Keratinocyte (primary cell): ENCODE data around the gene ZDHHC9. TPM values are rescaled to one million over a fixed set of nuclear protein-coding genes. Genes with fewer than 3 reads are reported as not detected.

ENCODE experiments used
- DNase-seq: peaks from one replicate; pipeline ENCODE4 v3.0.0-alpha.2; 2011; ENCODE audit warnings: low read depth, missing footprints, low spot score
- FAIRE-seq: peaks from 2 replicates; lab custom pipeline; 2011; peaks lifted over from hg19 to GRCh38; lab: Jason Lieb, UNC
- H2AFZ ChIP-seq: 2 replicates; pipeline ENCODE4 v1.6.0; 2012; ENCODE audit warnings: low read length, control low read depth, inconsistent platforms; ENCODE audit not compliant: control insufficient read depth
- H3K27ac ChIP-seq: 2 replicates; pipeline ENCODE4 v1.5.1; 2011; ENCODE audit warnings: low read length; ENCODE audit not compliant: control insufficient read depth, insufficient read depth
- H3K27me3 ChIP-seq: 3 replicates; pipeline ENCODE4 v1.6.0; 2011; ENCODE audit warnings: low read length; ENCODE audit not compliant: control insufficient read depth, insufficient read depth; ENCODE audit errors: extremely low read depth
- H3K36me3 ChIP-seq, 2 experiments: 2 replicates in 1 of 2; 3 replicates in 1 of 2; pipeline ENCODE4 v1.5.1; 2011; ENCODE audit warnings: low read length in 2 of 2, mild to moderate bottlenecking in 1 of 2; ENCODE audit not compliant: control insufficient read depth in 2 of 2, insufficient read depth in 2 of 2; ENCODE audit errors: extremely low read depth in 1 of 2
- H3K4me1 ChIP-seq: 3 replicates; pipeline ENCODE4 v1.5.1; 2011; ENCODE audit warnings: low read length; ENCODE audit not compliant: control insufficient read depth, insufficient read depth; ENCODE audit errors: extremely low read depth
- H3K4me2 ChIP-seq: 3 replicates; pipeline ENCODE4 v1.6.0; 2011; ENCODE audit warnings: low read depth, low read length; ENCODE audit not compliant: control insufficient read depth, insufficient read depth; ENCODE audit errors: extremely low read depth
- H3K4me3 ChIP-seq, 3 experiments: fragments of 200-600 bp in 1 of 3; sonication (generic) in 1 of 3; 2 replicates in 2 of 3; 3 replicates in 1 of 3; pipeline ENCODE4 v1.5.1; 2011 to 2016; ENCODE audit warnings: low read length in 3 of 3, mild to moderate bottlenecking in 3 of 3, control low read depth in 2 of 3, inconsistent platforms in 1 of 3, low read depth in 1 of 3, mixed read lengths in 1 of 3, mixed run types in 1 of 3, moderate library complexity in 1 of 3; ENCODE audit not compliant: control insufficient read depth in 2 of 3, insufficient read depth in 2 of 3; ENCODE audit errors: extremely low read depth in 1 of 3
- H3K79me2 ChIP-seq: 2 replicates; pipeline ENCODE4 v1.6.0; 2012; ENCODE audit warnings: low read length; ENCODE audit not compliant: control insufficient read depth, insufficient read depth
- H3K9ac ChIP-seq: 3 replicates; pipeline ENCODE4 v1.6.0; 2011; ENCODE audit warnings: low read length; ENCODE audit not compliant: control insufficient read depth, insufficient read depth; ENCODE audit errors: extremely low read depth
- H3K9me1 ChIP-seq: 3 replicates; pipeline ENCODE4 v1.6.0; 2011; ENCODE audit warnings: low read length; ENCODE audit not compliant: control insufficient read depth, insufficient read depth; ENCODE audit errors: extremely low read depth
- H3K9me3 ChIP-seq: 2 replicates; pipeline ENCODE4 v1.5.1; 2012; ENCODE audit warnings: low read depth, low read length; ENCODE audit not compliant: control insufficient read depth
- H4K20me1 ChIP-seq: 3 replicates; pipeline ENCODE4 v1.6.0; 2011; ENCODE audit warnings: low read length; ENCODE audit not compliant: control insufficient read depth, insufficient read depth; ENCODE audit errors: extremely low read depth
- EZH2 ChIP-seq: IDR thresholded peaks from one replicate; pipeline ENCODE4 v1.6.1; 2012; ENCODE audit warnings: inconsistent platforms, mild to moderate bottlenecking, low read length, moderate library complexity
- dilution Hi-C: fragments of 300-500 bp; cut with MboI; formaldehyde crosslinking; loops from one replicate; pipeline ENCODE4 v1.7.0; 2020; ENCODE audit warnings: low sequenced_read_pairs; ENCODE audit not compliant: extremely low pct_ligation_motif_present
- polyA plus RNA-seq, 5 experiments: library from polyadenylated mRNA; depleted of rRNA in 3 of 5; stranded (reverse) in 3 of 5; stranded (forward) in 1 of 5; unstranded in 1 of 5; fragments of >200 nt; gene quantifications; 1 replicate in 1 of 5; 2 replicates in 3 of 5; 3 replicates in 1 of 5; pipeline versions ENCODE4 v1.2.1 to v1.2.3, GENCODE V29; 2011 to 2012; ENCODE audit warnings: missing spikeins in 2 of 5, low read depth in 1 of 5, low replicate concordance in 1 of 5
- TF ChIP-seq, protein P1 (sequence below), 3 experiments: IDR thresholded peaks in 1 of 3; conservative IDR thresholded peaks in 1 of 3; optimal IDR thresholded peaks in 1 of 3; 2 replicates in 2 of 3; 3 replicates in 1 of 3; pipeline versions ENCODE3 to v1.5.1; 2011; ENCODE audit warnings: low read length in 3 of 3, mild to moderate bottlenecking in 3 of 3, moderate library complexity in 2 of 3, control low read depth in 1 of 3, inconsistent platforms in 1 of 3; ENCODE audit not compliant: insufficient read depth in 2 of 3; ENCODE audit errors: extremely low read depth in 1 of 3

Gene ZDHHC9
- polyA plus RNA-seq, 1 donor (not counting 4 experiments of a cell fraction or from before 2014, with no cell fraction given), result 30.0 TPM

GRCh38 chrX:129781680-129782495, 61.8 kb downstream of the ZDHHC9 start:
- TF ChIP-seq, protein P1, sequence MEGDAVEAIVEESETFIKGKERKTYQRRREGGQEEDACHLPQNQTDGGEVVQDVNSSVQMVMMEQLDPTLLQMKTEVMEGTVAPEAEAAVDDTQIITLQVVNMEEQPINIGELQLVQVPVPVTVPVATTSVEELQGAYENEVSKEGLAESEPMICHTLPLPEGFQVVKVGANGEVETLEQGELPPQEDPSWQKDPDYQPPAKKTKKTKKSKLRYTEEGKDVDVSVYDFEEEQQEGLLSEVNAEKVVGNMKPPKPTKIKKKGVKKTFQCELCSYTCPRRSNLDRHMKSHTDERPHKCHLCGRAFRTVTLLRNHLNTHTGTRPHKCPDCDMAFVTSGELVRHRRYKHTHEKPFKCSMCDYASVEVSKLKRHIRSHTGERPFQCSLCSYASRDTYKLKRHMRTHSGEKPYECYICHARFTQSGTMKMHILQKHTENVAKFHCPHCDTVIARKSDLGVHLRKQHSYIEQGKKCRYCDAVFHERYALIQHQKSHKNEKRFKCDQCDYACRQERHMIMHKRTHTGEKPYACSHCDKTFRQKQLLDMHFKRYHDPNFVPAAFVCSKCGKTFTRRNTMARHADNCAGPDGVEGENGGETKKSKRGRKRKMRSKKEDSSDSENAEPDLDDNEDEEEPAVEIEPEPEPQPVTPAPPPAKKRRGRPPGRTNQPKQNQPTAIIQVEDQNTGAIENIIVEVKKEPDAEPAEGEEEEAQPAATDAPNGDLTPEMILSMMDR (optimal IDR thresholded peaks at IDR 0.05 in 1 of 3, IDR thresholded peaks at IDR 0.05 in 1 of 3, conservative IDR thresholded peaks at IDR 0.05 in 1 of 3; ENCODE audit: extremely low read depth in 1 of 3, insufficient read depth in 2 of 3, low read length in 3 of 3), result no peak
- TF ChIP-seq EZH2, result no peak
- DNase-seq, result no peak
- Histone ChIP-seq H3K9ac (no peak overlapping the region), H3K9me1 (no peaks in the 10 kb centered on the region), H2AFZ (no peak overlapping the region), H3K27ac (no peak overlapping the region), H3K4me3 (no peak overlapping the region), H4K20me1 (no peaks in the 10 kb centered on the region), H3K79me2 (no peaks in the 10 kb centered on the region), H3K4me2 (no peak overlapping the region), H3K9me3 (no peaks in the 10 kb centered on the region), H3K36me3 (no peaks in the 10 kb centered on the region), H3K4me1 (no peaks in the 10 kb centered on the region), H3K27me3 (peaks cover 6% of the 10 kb centered on the region)
- dilution Hi-C loops, result no loop called here
- no peak for FAIRE-seq

GRCh38 chrX:129781134-129781672, 62.5 kb downstream of the ZDHHC9 start:
- Histone ChIP-seq H3K79me2 (no peaks in the 10 kb centered on the region), H3K4me3 (no peak overlapping the region), H3K9ac (no peak overlapping the region), H3K4me1 (no peaks in the 10 kb centered on the region), H3K27ac (no peak overlapping the region), H3K9me3 (no peaks in the 10 kb centered on the region), H3K4me2 (no peak overlapping the region), H2AFZ (no peak overlapping the region), H3K36me3 (no peaks in the 10 kb centered on the region), H3K27me3 (peaks cover 6% of the 10 kb centered on the region), H4K20me1 (no peaks in the 10 kb centered on the region), H3K9me1 (no peaks in the 10 kb centered on the region)
- TF ChIP-seq, protein P1 (optimal IDR thresholded peaks at IDR 0.05 in 1 of 3, IDR thresholded peaks at IDR 0.05 in 1 of 3, conservative IDR thresholded peaks at IDR 0.05 in 1 of 3; ENCODE audit: extremely low read depth in 1 of 3, insufficient read depth in 2 of 3, low read length in 3 of 3), result no peak
- no peak for TF ChIP-seq EZH2
- FAIRE-seq (no peak), DNase-seq (no peak)
- dilution Hi-C loops, result no loop called here
